ENCODE measurements around the gene TJAP1. TPM values are rescaled to one million over a fixed set of nuclear protein-coding genes. Genes with fewer than 3 reads are reported as not detected.

The TJAP1 gene
- polyA plus RNA-seq, 1 donor (not counting 4 experiments of a cell fraction or from before 2014, with no cell fraction given), result 23.3 TPM

DNA sequence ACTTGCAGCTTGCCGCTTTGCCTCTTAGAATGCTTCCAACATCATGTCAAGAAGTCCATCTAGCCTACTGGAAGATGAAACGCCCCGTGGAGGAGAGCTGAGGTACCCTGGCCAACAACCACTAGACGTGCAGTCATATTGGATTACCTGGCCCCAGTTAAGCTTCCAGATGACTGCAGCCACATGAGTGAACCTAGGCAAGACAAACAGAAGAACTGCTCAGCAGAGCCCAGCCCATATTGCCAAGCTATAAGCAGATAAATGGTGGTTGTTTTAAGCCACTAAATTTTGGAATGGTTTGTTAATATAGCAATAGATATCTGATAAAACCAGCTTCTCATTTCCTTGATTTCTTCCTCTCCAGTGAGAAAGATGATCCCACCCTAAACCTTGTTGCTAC is 17.3 kb upstream of the TJAP1 start:
- Histone ChIP-seq H4K20me1 (ENCODE audit: control insufficient read depth, extremely low read depth, insufficient read depth, low read length) (no peaks in the 10 kb centered on the region), H3K4me1 (ENCODE audit: control insufficient read depth, extremely low read depth, insufficient read depth, low read length) (peaks cover 5% of the 10 kb centered on the region), H3K27me3 (ENCODE audit: control insufficient read depth, extremely low read depth, insufficient read depth, low read length) (no peaks in the 10 kb centered on the region), H3K4me3 (ENCODE audit: control insufficient read depth in 2 of 3, extremely low read depth in 1 of 3, insufficient read depth in 2 of 3, low read depth in 1 of 3, low read length in 3 of 3) (no peak overlapping the region), H2AFZ (ENCODE audit: control insufficient read depth, low read length) (no peak overlapping the region), H3K36me3 (ENCODE audit: control insufficient read depth in 2 of 2, extremely low read depth in 1 of 2, insufficient read depth in 2 of 2, low read length in 2 of 2) (no peaks in the 10 kb centered on the region), H3K79me2 (ENCODE audit: control insufficient read depth, insufficient read depth, low read length) (no peaks in the 10 kb centered on the region), H3K9me1 (ENCODE audit: control insufficient read depth, extremely low read depth, insufficient read depth, low read length) (no peaks in the 10 kb centered on the region), H3K9me3 (ENCODE audit: control insufficient read depth, low read depth, low read length) (no peaks in the 10 kb centered on the region), H3K4me2 (ENCODE audit: control insufficient read depth, extremely low read depth, insufficient read depth, low read depth, low read length) (no peak overlapping the region), H3K9ac (ENCODE audit: control insufficient read depth, extremely low read depth, insufficient read depth, low read length) (no peak overlapping the region), H3K27ac (ENCODE audit: control insufficient read depth, insufficient read depth, low read length) (no peak overlapping the region)
- dilution Hi-C loops (cut with MboI; ENCODE audit: extremely low pct_ligation_motif_present, low sequenced_read_pairs), result no loop called here
- DNase-seq (ENCODE audit: low read depth, low spot score) (no peak), FAIRE-seq (no peak)
- TF ChIP-seq EZH2 (IDR thresholded peaks at IDR 0.05; ENCODE audit: low read length), result no peak
- TF ChIP-seq, protein P1, sequence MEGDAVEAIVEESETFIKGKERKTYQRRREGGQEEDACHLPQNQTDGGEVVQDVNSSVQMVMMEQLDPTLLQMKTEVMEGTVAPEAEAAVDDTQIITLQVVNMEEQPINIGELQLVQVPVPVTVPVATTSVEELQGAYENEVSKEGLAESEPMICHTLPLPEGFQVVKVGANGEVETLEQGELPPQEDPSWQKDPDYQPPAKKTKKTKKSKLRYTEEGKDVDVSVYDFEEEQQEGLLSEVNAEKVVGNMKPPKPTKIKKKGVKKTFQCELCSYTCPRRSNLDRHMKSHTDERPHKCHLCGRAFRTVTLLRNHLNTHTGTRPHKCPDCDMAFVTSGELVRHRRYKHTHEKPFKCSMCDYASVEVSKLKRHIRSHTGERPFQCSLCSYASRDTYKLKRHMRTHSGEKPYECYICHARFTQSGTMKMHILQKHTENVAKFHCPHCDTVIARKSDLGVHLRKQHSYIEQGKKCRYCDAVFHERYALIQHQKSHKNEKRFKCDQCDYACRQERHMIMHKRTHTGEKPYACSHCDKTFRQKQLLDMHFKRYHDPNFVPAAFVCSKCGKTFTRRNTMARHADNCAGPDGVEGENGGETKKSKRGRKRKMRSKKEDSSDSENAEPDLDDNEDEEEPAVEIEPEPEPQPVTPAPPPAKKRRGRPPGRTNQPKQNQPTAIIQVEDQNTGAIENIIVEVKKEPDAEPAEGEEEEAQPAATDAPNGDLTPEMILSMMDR (optimal IDR thresholded peaks at IDR 0.05 in 1 of 3, IDR thresholded peaks at IDR 0.05 in 1 of 3, conservative IDR thresholded peaks at IDR 0.05 in 1 of 3; ENCODE audit: extremely low read depth in 1 of 3, insufficient read depth in 2 of 3, low read length in 3 of 3), result no peak

DNA sequence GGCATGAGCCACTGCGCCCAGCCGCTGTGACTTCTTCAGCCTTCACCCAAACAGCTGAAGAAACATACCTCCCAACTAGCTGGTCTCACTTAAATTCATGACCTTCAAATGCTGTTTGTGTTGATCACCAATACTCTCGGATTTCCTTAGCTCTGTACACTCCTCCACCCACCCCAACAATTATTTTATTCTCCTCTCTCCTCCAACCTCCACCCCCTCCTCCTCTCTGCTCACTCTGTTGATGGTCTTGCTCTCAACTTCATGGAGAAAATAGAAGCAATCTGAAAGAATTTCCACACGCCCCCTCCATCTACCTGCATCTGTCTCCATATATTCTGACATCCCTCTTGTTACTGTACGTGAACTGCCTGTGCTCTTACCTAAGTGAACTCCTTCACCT is 15.4 kb upstream of the TJAP1 start:
- H3K9me3 ChIP-seq (ENCODE audit: control insufficient read depth, low read depth, low read length), result no peaks in the 10 kb centered on the region
- H3K4me3 ChIP-seq (ENCODE audit: control insufficient read depth in 2 of 3, extremely low read depth in 1 of 3, insufficient read depth in 2 of 3, low read depth in 1 of 3, low read length in 3 of 3), result no peak overlapping the region
- no peak overlapping the region for H3K9ac ChIP-seq (ENCODE audit: control insufficient read depth, extremely low read depth, insufficient read depth, low read length)
- H3K9me1 ChIP-seq (ENCODE audit: control insufficient read depth, extremely low read depth, insufficient read depth, low read length), result no peaks in the 10 kb centered on the region
- H3K4me2 ChIP-seq (ENCODE audit: control insufficient read depth, extremely low read depth, insufficient read depth, low read depth, low read length), result no peak overlapping the region
- TF ChIP-seq, protein P1 (optimal IDR thresholded peaks at IDR 0.05 in 1 of 3, IDR thresholded peaks at IDR 0.05 in 1 of 3, conservative IDR thresholded peaks at IDR 0.05 in 1 of 3; ENCODE audit: extremely low read depth in 1 of 3, insufficient read depth in 2 of 3, low read length in 3 of 3), result no peak
- no peak for TF ChIP-seq EZH2 (IDR thresholded peaks at IDR 0.05; ENCODE audit: low read length)
- DNase-seq (ENCODE audit: low read depth, low spot score), result no peak
- H3K27ac ChIP-seq (ENCODE audit: control insufficient read depth, insufficient read depth, low read length), result no peak overlapping the region
- peaks cover 13% of the 10 kb centered on the region for H3K4me1 ChIP-seq (ENCODE audit: control insufficient read depth, extremely low read depth, insufficient read depth, low read length)
- H3K27me3 ChIP-seq (ENCODE audit: control insufficient read depth, extremely low read depth, insufficient read depth, low read length), result no peaks in the 10 kb centered on the region
- dilution Hi-C loops (cut with MboI; ENCODE audit: extremely low pct_ligation_motif_present, low sequenced_read_pairs), result no loop called here
- H4K20me1 ChIP-seq (ENCODE audit: control insufficient read depth, extremely low read depth, insufficient read depth, low read length), result no peaks in the 10 kb centered on the region
- no peak for FAIRE-seq
- no peak overlapping the region for H2AFZ ChIP-seq (ENCODE audit: control insufficient read depth, low read length)
- no peaks in the 10 kb centered on the region for H3K36me3 ChIP-seq (ENCODE audit: control insufficient read depth in 2 of 2, extremely low read depth in 1 of 2, insufficient read depth in 2 of 2, low read length in 2 of 2)
- H3K79me2 ChIP-seq (ENCODE audit: control insufficient read depth, insufficient read depth, low read length), result no peaks in the 10 kb centered on the region

Measured in keratinocyte (primary cell).